IMR-90 (cell line): ENCODE results near the gene TAS2R3. TPM values are rescaled to one million over a fixed set of nuclear protein-coding genes. Genes with fewer than 3 reads are reported as not detected.

Experiments used
- ATAC-seq: fragments of 200-7000 bp; cut with Tn5 transposase; 2 replicates; pipeline ENCODE4 v1.9.1; 2020; ENCODE audit warnings: low read depth, mild to moderate bottlenecking, moderate library complexity
- BruUV-seq: library from RNA; stranded (reverse); fragments of 400-500 nt; replicated peaks from 2 replicates; lab custom pipeline; 2021; lab: Mats Ljungman, UMichigan
- CTCF ChIA-PET: fragments of 300-600 bp; formaldehyde crosslinking; extraction: SDS; loops from one replicate; lab custom pipeline; 2021; ENCODE audit warnings: antibody characterized with exemption; lab: Yijun Ruan, JAX
- POLR2A ChIA-PET: fragments of 300-600 bp; sonication (Branson Sonifier 250); formaldehyde crosslinking; loops from one replicate; lab custom pipeline; 2022; ENCODE audit warnings: antibody characterized with exemption; ENCODE audit not compliant: unreplicated experiment; lab: Charles Lee
- DNase-seq: peaks from one replicate; pipeline ENCODE4 v3.0.0; 2013
- H2AFZ ChIP-seq: replicated peaks from 2 replicates; pipeline ENCODE3; 2013; ENCODE audit warnings: low read length, mild to moderate bottlenecking; ENCODE audit not compliant: poor library complexity
- H2AK5ac ChIP-seq: 2 replicates; pipeline ENCODE4 v1.6.1; 2013; ENCODE audit warnings: low read depth, low read length, inconsistent platforms
- H2AK9ac ChIP-seq: replicated peaks from 2 replicates; pipeline ENCODE3; 2013; ENCODE audit warnings: mild to moderate bottlenecking, low read depth, low read length, moderate library complexity; ENCODE audit not compliant: poor library complexity
- H2BK120ac ChIP-seq: 2 replicates; pipeline ENCODE4 v1.6.1; 2013; ENCODE audit warnings: low read depth, low read length, inconsistent platforms
- H2BK15ac ChIP-seq: 3 replicates; pipeline ENCODE4 v1.6.1; 2013; ENCODE audit warnings: low read depth, low read length, inconsistent platforms
- H2BK20ac ChIP-seq: 2 replicates; pipeline ENCODE4 v1.6.1; 2013; ENCODE audit warnings: low read depth, mild to moderate bottlenecking, inconsistent platforms, low read length, moderate library complexity
- H2BK5ac ChIP-seq: 2 replicates; pipeline ENCODE4 v1.6.1; 2013; ENCODE audit warnings: mild to moderate bottlenecking, low read depth, low read length, inconsistent platforms; ENCODE audit not compliant: poor library complexity, severe bottlenecking
- H3K14ac ChIP-seq: replicated peaks from 2 replicates; pipeline ENCODE4 v1.6.1; 2013; ENCODE audit warnings: low read depth, low read length, inconsistent platforms
- H3K18ac ChIP-seq: 2 replicates; pipeline ENCODE4 v1.6.1; 2013; ENCODE audit warnings: low read depth, low read length, control low read depth
- H3K23ac ChIP-seq: 2 replicates; pipeline ENCODE4 v1.6.1; 2013; ENCODE audit warnings: low read depth, low read length, inconsistent platforms
- H3K27ac ChIP-seq: 2 replicates; pipeline ENCODE4 v1.5.1; 2013; ENCODE audit warnings: mild to moderate bottlenecking, control low read depth, low read length; ENCODE audit not compliant: insufficient read depth
- H3K27me3 ChIP-seq: 2 replicates; pipeline ENCODE4 v1.6.1; 2013; ENCODE audit warnings: low read length; ENCODE audit not compliant: control insufficient read depth, insufficient read depth
- H3K36me3 ChIP-seq: 2 replicates; pipeline ENCODE4 v1.6.1; 2013; ENCODE audit warnings: low read length, mixed read lengths; ENCODE audit not compliant: control insufficient read depth, insufficient read depth
- H3K4ac ChIP-seq: 2 replicates; pipeline ENCODE4 v1.6.1; 2013; ENCODE audit warnings: low read depth, low read length, inconsistent platforms
- H3K4me1 ChIP-seq: 2 replicates; pipeline ENCODE4 v1.6.1; 2013; ENCODE audit warnings: low read length, mixed read lengths; ENCODE audit not compliant: control insufficient read depth, insufficient read depth
- H3K4me2 ChIP-seq: 2 replicates; pipeline ENCODE4 v1.6.1; 2013; ENCODE audit warnings: low read depth, mild to moderate bottlenecking, control low read depth, low read length, moderate library complexity
- H3K4me3 ChIP-seq: 2 replicates; pipeline ENCODE4 v1.5.1; 2013; ENCODE audit warnings: low read depth, mild to moderate bottlenecking, control low read depth, low read length, moderate library complexity; ENCODE audit not compliant: insufficient read depth
- H3K56ac ChIP-seq: 2 replicates; pipeline ENCODE4 v1.6.1; 2013; ENCODE audit warnings: low read length, inconsistent platforms; ENCODE audit not compliant: insufficient read depth; ENCODE audit errors: extremely low read depth
- H3K79me1 ChIP-seq, 2 experiments: 2 replicates each; pipeline ENCODE4 v1.6.1; 2013; ENCODE audit warnings: low read length in 2 of 2, inconsistent platforms in 1 of 2, low read depth in 1 of 2
- H3K9ac ChIP-seq: 2 replicates; pipeline ENCODE4 v1.6.1; 2013; ENCODE audit warnings: low read depth, low read length, control low read depth
- H3K9me1 ChIP-seq: 2 replicates; pipeline ENCODE4 v1.6.1; 2013; ENCODE audit warnings: low read length, inconsistent platforms; ENCODE audit not compliant: insufficient read depth
- H3K9me3 ChIP-seq: 2 replicates; pipeline ENCODE4 v1.6.1; 2013; ENCODE audit warnings: low read length; ENCODE audit not compliant: control insufficient read depth, insufficient read depth
- H4K20me1 ChIP-seq: 2 replicates; pipeline ENCODE4 v1.6.1; 2013; ENCODE audit warnings: low read length, inconsistent platforms; ENCODE audit not compliant: insufficient read depth
- H4K5ac ChIP-seq: 2 replicates; pipeline ENCODE4 v1.6.1; 2013; ENCODE audit warnings: mild to moderate bottlenecking, low read depth, low read length, control low read depth
- H4K8ac ChIP-seq, 2 experiments: 2 replicates each; pipeline ENCODE4 v1.6.1; 2013; ENCODE audit warnings: low read depth in 2 of 2, low read length in 2 of 2, control low read depth in 1 of 2, inconsistent platforms in 1 of 2
- H4K91ac ChIP-seq: 2 replicates; pipeline ENCODE4 v1.6.1; 2013; ENCODE audit warnings: low read depth, low read length, inconsistent platforms; ENCODE audit not compliant: insufficient read depth
- BHLHE40 ChIP-seq: fragments of 150-350 bp; IDR thresholded peaks from 2 replicates; pipeline ENCODE4 v1.6.1; 2016; ENCODE audit warnings: mild to moderate bottlenecking, low read depth, low read length
- CTCF ChIP-seq: conservative IDR thresholded peaks from 2 replicates; pipeline ENCODE4 v1.5.1; 2012; ENCODE audit warnings: mild to moderate bottlenecking, low read depth, low read length, improper control_type of control experiment
- ELK1 ChIP-seq: fragments of 150-350 bp; IDR thresholded peaks from 2 replicates; pipeline ENCODE4 v1.6.1; 2016; ENCODE audit warnings: low read depth, mild to moderate bottlenecking, low read length, moderate library complexity, borderline replicate concordance
- FOS ChIP-seq: fragments of 150-350 bp; IDR thresholded peaks from 2 replicates; pipeline ENCODE4 v1.6.1; 2016; ENCODE audit warnings: low read depth, low read length
- MAFK ChIP-seq: IDR thresholded peaks from 2 replicates; pipeline ENCODE4 v1.6.1; 2012; ENCODE audit warnings: low read depth, low read length, improper control_type of control experiment
- MAZ ChIP-seq: IDR thresholded peaks from 2 replicates; pipeline ENCODE4 v1.6.1; 2012; ENCODE audit warnings: low read depth, mild to moderate bottlenecking, low read length, improper control_type of control experiment, moderate library complexity, borderline replicate concordance
- MXI1 ChIP-seq: IDR thresholded peaks from 2 replicates; pipeline ENCODE4 v1.6.1; 2012; ENCODE audit warnings: low read depth, mild to moderate bottlenecking, low read length, moderate library complexity, borderline replicate concordance
- NFE2L2 ChIP-seq: fragments of 150-350 bp; IDR thresholded peaks from 2 replicates; pipeline ENCODE4 v1.6.1; 2016; ENCODE audit warnings: low read depth, mild to moderate bottlenecking, low read length
- POLR2A ChIP-seq: IDR thresholded peaks from 2 replicates; pipeline ENCODE4 v1.6.1; 2012; ENCODE audit warnings: mild to moderate bottlenecking, low read depth, low read length
- RCOR1 ChIP-seq: IDR thresholded peaks from 2 replicates; pipeline ENCODE4 v1.6.1; 2012; ENCODE audit warnings: mild to moderate bottlenecking, low read length, improper control_type of control experiment; ENCODE audit not compliant: insufficient replicate concordance
- RFX5 ChIP-seq: IDR thresholded peaks from 2 replicates; pipeline ENCODE4 v1.8.0; 2012; ENCODE audit warnings: low read depth, mild to moderate bottlenecking, low read length, moderate library complexity
- SMC3 ChIP-seq: fragments of 150-350 bp; IDR thresholded peaks from 2 replicates; pipeline ENCODE4 v1.6.1; 2016; ENCODE audit warnings: low read depth, mild to moderate bottlenecking, antibody characterized with exemption, low read length, moderate library complexity
- USF2 ChIP-seq: fragments of 150-350 bp; IDR thresholded peaks from 2 replicates; pipeline ENCODE4 v1.6.1; 2017; ENCODE audit warnings: mild to moderate bottlenecking, antibody characterized with exemption, low read length, low read depth
- WGBS, 2 experiments: methylation state at CpG; one replicate each; pipeline versions ENCODE4 v1.1.5 to v1.1.7; 2013; ENCODE audit warnings: missing lambda C conversion rate in 2 of 2; ENCODE audit not compliant: insufficient read length in 1 of 2; ENCODE audit errors: extremely low coverage in 2 of 2; 5-methylcytosine and 5-hydroxymethylcytosine counted together
- dilution Hi-C: fragments of 300-500 bp; cut with HindIII; formaldehyde crosslinking; loops from one replicate; pipeline ENCODE4 v1.14.3; 2018; ENCODE audit warnings: low sequenced_read_pairs; ENCODE audit not compliant: unreplicated experiment
- in situ Hi-C: fragments of 300-500 bp; cut with MboI; formaldehyde crosslinking; loops from 3 replicates; pipeline ENCODE4 v1.14.3; 2019; ENCODE audit warnings: low sequenced_read_pairs, inconsistent platforms, mixed read lengths
- intact Hi-C: fragments of 100-400 bp; cut with micrococcal nuclease; formaldehyde crosslinking; loops from 2 replicates; pipeline ENCODE4 v1.10.0; 2022
- polyA plus RNA-seq, 3 experiments: library from polyadenylated mRNA; depleted of rRNA; stranded (reverse); fragments of >200 nt; gene quantifications; 2 replicates each; pipeline ENCODE4 v1.2.3, GENCODE V29; 2012; ENCODE audit warnings: low replicate concordance in 1 of 3
- total RNA-seq: library from RNA; depleted of rRNA; stranded (reverse); fragments of >200 nt; gene quantifications from 2 replicates; pipeline ENCODE4 v1.2.3, GENCODE V29; 2012

Gene TAS2R3
- total and polyA plus RNA-seq, 2 of the 4 experiments (the other 2 are of a cell fraction) = 0.72 TPM; not detected in 1

- ChIA-PET POLR2A (no interaction called here), CTCF (interaction anchor here (0.6 kb wide), 1 partner anchor 52 kb away, joined by 3 read pairs; no protein-coding TSS in a partner anchor)
- no peak overlapping the region for H4K5ac ChIP-seq
- no peaks in the 10 kb centered on the region for H3K79me1 ChIP-seq
- H2AFZ ChIP-seq = no peak overlapping the region
- H3K4me3 ChIP-seq = no peak overlapping the region
- no peak overlapping the region for H2AK5ac ChIP-seq
- no peak overlapping the region for H2AK9ac ChIP-seq
- no peak overlapping the region for H3K23ac ChIP-seq
- DNase-seq = no peak
- no peak overlapping the region for H2BK15ac ChIP-seq
- WGBS, 2 experiments = no CpG with 5 or more reads among the region's 2 CpGs
- no peak for TF ChIP-seq RFX5
- no peak for TF ChIP-seq FOS
- TF ChIP-seq NFE2L2 = no peak
- TF ChIP-seq POLR2A = no peak
- TF ChIP-seq ELK1 = no peak
- no peak for TF ChIP-seq MAFK
- TF ChIP-seq RCOR1 = no peak
- TF ChIP-seq USF2 = no peak
- TF ChIP-seq BHLHE40 = no peak
- TF ChIP-seq CTCF = no peak
- TF ChIP-seq MAZ = no peak
- TF ChIP-seq MXI1 = no peak
- no peak for TF ChIP-seq SMC3
- no peaks in the 10 kb centered on the region for H3K27me3 ChIP-seq
- H3K56ac ChIP-seq = no peak overlapping the region
- dilution Hi-C loops (no loop called here), in situ Hi-C loops (no loop called here), intact Hi-C loops (no loop called here)
- H4K8ac ChIP-seq = no peak overlapping the region
- H3K36me3 ChIP-seq = no peaks in the 10 kb centered on the region
- H3K14ac ChIP-seq = no peak overlapping the region
- no peak overlapping the region for H3K4ac ChIP-seq
- no peak for ATAC-seq
- no peaks in the 10 kb centered on the region for H3K9me3 ChIP-seq
- no peaks in the 10 kb centered on the region for H4K20me1 ChIP-seq
- no TSS peak for BruUV-seq
- no peak overlapping the region for H3K27ac ChIP-seq
- no peaks in the 10 kb centered on the region for H3K4me1 ChIP-seq
- no peak overlapping the region for H2BK20ac ChIP-seq
- H4K91ac ChIP-seq = no peak overlapping the region
- no peak overlapping the region for H3K4me2 ChIP-seq
- no peak overlapping the region for H2BK5ac ChIP-seq
- H2BK120ac ChIP-seq = no peak overlapping the region
- no peak overlapping the region for H3K9ac ChIP-seq
- H3K9me1 ChIP-seq = no peaks in the 10 kb centered on the region
- no peak overlapping the region for H3K18ac ChIP-seq
These were observed 41.4 kb upstream of the TAS2R3 start for GRCh38 chr7:141722529-141722928.
